Measurements from ENCODE around the gene DEGS2.

DNA sequence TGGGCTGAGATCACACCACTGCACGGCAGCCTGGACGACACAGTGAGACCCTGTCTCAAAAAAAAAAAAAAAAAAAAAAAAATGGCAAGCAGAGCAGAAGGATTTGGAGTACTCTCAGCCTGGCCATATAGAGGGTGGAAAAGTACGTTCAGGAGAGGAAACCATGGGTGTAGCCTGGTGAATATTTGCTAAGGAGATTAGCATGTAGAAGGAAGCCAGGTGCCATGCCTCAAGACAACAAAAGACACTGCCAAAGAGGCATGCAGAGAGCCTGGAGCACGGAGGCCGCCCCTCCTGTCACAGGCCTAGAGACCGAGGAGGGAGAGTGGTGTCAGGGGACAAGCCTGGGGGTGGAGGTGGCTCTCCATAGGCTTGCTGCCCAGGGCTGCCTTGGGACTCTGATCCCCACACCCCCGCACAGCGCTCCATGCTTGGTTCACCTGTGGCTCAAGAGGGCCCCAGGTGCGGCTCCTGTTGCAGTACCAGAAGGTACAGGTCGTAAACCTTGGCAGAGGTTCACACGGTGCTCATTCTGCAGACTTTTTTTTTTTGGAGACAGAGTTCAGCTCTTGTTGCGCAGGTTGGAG lies 27.9 kb upstream of the DEGS2 start:
- TF ChIP-seq, protein P1, sequence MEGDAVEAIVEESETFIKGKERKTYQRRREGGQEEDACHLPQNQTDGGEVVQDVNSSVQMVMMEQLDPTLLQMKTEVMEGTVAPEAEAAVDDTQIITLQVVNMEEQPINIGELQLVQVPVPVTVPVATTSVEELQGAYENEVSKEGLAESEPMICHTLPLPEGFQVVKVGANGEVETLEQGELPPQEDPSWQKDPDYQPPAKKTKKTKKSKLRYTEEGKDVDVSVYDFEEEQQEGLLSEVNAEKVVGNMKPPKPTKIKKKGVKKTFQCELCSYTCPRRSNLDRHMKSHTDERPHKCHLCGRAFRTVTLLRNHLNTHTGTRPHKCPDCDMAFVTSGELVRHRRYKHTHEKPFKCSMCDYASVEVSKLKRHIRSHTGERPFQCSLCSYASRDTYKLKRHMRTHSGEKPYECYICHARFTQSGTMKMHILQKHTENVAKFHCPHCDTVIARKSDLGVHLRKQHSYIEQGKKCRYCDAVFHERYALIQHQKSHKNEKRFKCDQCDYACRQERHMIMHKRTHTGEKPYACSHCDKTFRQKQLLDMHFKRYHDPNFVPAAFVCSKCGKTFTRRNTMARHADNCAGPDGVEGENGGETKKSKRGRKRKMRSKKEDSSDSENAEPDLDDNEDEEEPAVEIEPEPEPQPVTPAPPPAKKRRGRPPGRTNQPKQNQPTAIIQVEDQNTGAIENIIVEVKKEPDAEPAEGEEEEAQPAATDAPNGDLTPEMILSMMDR (conservative IDR thresholded peaks at IDR 0.05; ENCODE audit: low read length): no peak
- no peak for TF ChIP-seq EZH2phosphoT487 (IDR thresholded peaks at IDR 0.05; ENCODE audit: borderline replicate concordance)
